Gastroesophageal sphincter (tissue), 3 donors: ENCODE measurements around the gene DCAF4L1.

ENCODE experiments used
- CTCF ChIP-seq, 4 experiments: fragments of 200-600 bp in 2 of 4; fragments of 450-650 bp in 2 of 4; sonication (generic) in 1 of 4; IDR thresholded peaks; one replicate each; pipeline ENCODE4 v1.5.1; 2017 to 2019; ENCODE audit warnings: antibody characterized with exemption in 4 of 4, mild to moderate bottlenecking in 2 of 4, moderate library complexity in 2 of 4
- POLR2A ChIP-seq, 2 donors: fragments of 450-650 bp; IDR thresholded peaks; one replicate each; pipeline ENCODE4 v1.6.1; 2017; ENCODE audit warnings: antibody characterized with exemption in 2 of 2, mild to moderate bottlenecking in 2 of 2, moderate library complexity in 1 of 2

- no peak for TF ChIP-seq CTCF (IDR thresholded peaks at IDR 0.05)
- TF ChIP-seq POLR2A (IDR thresholded peaks at IDR 0.05): no peak
Observed at GRCh38 chr4:41999321-41999720, 17.8 kb downstream of the DCAF4L1 start.
